ENCODE results near the gene SNED1.

DNA sequence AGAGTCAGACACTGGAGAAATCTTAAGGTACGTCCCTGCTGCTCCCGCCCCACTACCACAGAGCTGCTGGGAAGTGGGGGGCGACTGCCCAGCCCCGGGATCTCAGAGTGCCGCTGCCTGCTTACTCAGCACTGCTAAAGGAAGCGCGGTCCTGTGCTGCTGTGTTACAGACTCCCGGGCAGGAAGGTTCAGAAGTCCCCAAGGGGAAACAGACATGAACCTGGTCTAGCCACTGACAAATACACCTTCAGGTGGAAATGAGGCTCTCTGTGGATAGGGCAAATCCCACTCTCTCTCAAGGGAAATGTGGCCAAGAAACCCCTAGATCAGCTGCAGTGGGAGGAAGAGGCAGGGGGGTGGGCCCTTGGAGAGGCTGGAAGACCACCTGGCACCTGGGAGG is 90.0 kb downstream of the SNED1 start:
- TF ChIP-seq, protein P1, sequence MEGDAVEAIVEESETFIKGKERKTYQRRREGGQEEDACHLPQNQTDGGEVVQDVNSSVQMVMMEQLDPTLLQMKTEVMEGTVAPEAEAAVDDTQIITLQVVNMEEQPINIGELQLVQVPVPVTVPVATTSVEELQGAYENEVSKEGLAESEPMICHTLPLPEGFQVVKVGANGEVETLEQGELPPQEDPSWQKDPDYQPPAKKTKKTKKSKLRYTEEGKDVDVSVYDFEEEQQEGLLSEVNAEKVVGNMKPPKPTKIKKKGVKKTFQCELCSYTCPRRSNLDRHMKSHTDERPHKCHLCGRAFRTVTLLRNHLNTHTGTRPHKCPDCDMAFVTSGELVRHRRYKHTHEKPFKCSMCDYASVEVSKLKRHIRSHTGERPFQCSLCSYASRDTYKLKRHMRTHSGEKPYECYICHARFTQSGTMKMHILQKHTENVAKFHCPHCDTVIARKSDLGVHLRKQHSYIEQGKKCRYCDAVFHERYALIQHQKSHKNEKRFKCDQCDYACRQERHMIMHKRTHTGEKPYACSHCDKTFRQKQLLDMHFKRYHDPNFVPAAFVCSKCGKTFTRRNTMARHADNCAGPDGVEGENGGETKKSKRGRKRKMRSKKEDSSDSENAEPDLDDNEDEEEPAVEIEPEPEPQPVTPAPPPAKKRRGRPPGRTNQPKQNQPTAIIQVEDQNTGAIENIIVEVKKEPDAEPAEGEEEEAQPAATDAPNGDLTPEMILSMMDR (IDR thresholded peaks at IDR 0.05; ENCODE audit: low read length): no peak
- TF ChIP-seq EZH2phosphoT487 (IDR thresholded peaks at IDR 0.05; ENCODE audit: low read length): no peak
